K562 (cell line): ENCODE results near the gene NRG2.

Source experiments
- ARNT ChIP-seq, 2 experiments: fragments of 450-650 bp; IDR thresholded peaks; 2 replicates each; pipeline ENCODE4 v1.6.1; 2016; ENCODE audit warnings: mild to moderate bottlenecking in 1 of 2
- CEBPG ChIP-seq, 3 experiments: fragments of 200-800 bp in 1 of 3; sonication (Bioruptor generic) in 1 of 3; sonication (generic) in 1 of 3; formaldehyde crosslinking in 1 of 3; IDR thresholded peaks in 2 of 3; conservative IDR thresholded peaks in 1 of 3; 2 replicates each; pipeline versions ENCODE4 v1.6.1 to v1.8.0; 2016 to 2022; ENCODE audit warnings: missing compliant biosample characterization in 2 of 3, missing genetic modification characterization in 2 of 3, mild to moderate bottlenecking in 1 of 3, missing genetic modification reagents in 1 of 3
- EZH2 ChIP-seq: IDR thresholded peaks from 2 replicates; pipeline ENCODE4 v1.6.1; 2012; ENCODE audit warnings: low read depth, mild to moderate bottlenecking, inconsistent platforms, low read length, borderline replicate concordance
- GABPB1 ChIP-seq: sonication (generic); formaldehyde crosslinking; IDR thresholded peaks from 2 replicates; pipeline ENCODE4 v1.8.0; 2022; ENCODE audit warnings: mild to moderate bottlenecking, missing genetic modification reagents
- HDAC1 ChIP-seq, 2 experiments: fragments of 450-650 bp; IDR thresholded peaks; 2 replicates each; pipeline ENCODE4 v1.6.1; 2016 to 2017; ENCODE audit warnings: inconsistent platforms in 1 of 2, mild to moderate bottlenecking in 1 of 2, moderate library complexity in 1 of 2
- MED1 ChIP-seq: sonication (generic); formaldehyde crosslinking; IDR thresholded peaks from 2 replicates; pipeline ENCODE4 v1.8.1; 2023; ENCODE audit warnings: missing genetic modification reagents, borderline replicate concordance
- MTA2 ChIP-seq: fragments of 450-650 bp; IDR thresholded peaks from 2 replicates; pipeline ENCODE4 v1.6.1; 2016; ENCODE audit warnings: low read depth
- RAD21 ChIP-seq, 2 experiments: fragments of 250-450 bp in 1 of 2; fragments of 450-650 bp in 1 of 2; sonication (Bioruptor Pico) in 1 of 2; formaldehyde crosslinking in 1 of 2; IDR thresholded peaks in 1 of 2; conservative IDR thresholded peaks in 1 of 2; 2 replicates each; pipeline versions ENCODE4 v1.4.0 to v1.8.0; 2020 to 2022; ENCODE audit warnings: mild to moderate bottlenecking in 2 of 2, moderate library complexity in 1 of 2
- SNAPC5 ChIP-seq: fragments of 250-450 bp; sonication (Bioruptor Pico); IDR thresholded peaks from 2 replicates; pipeline ENCODE4 v1.8.0; 2021; ENCODE audit warnings: moderate library complexity, mild to moderate bottlenecking, inconsistent platforms
- TEAD4 ChIP-seq, 2 experiments: sonication (generic) in 1 of 2; formaldehyde crosslinking in 1 of 2; IDR thresholded peaks; 2 replicates each; pipeline versions ENCODE4 v1.6.1 to v1.8.0; 2012 to 2022; ENCODE audit warnings: borderline replicate concordance in 1 of 2, inconsistent platforms in 1 of 2, low read length in 1 of 2, mild to moderate bottlenecking in 1 of 2, missing genetic modification reagents in 1 of 2
- ZNF644 ChIP-seq: fragments of 200-800 bp; sonication (Bioruptor generic); IDR thresholded peaks from 2 replicates; pipeline ENCODE4 v1.6.1; 2016; ENCODE audit warnings: low read depth, missing genetic modification characterization, missing compliant biosample characterization
- ZNF79 ChIP-seq: fragments of 250-450 bp; sonication (Bioruptor Pico); IDR thresholded peaks from 2 replicates; pipeline ENCODE4 v1.4.0; 2020; ENCODE audit warnings: low read depth, mild to moderate bottlenecking, moderate library complexity
- TF ChIP-seq, protein P1 (sequence below): IDR thresholded peaks from 3 replicates; pipeline ENCODE4 v1.6.1; 2011; ENCODE audit warnings: borderline replicate concordance, mild to moderate bottlenecking; ENCODE audit not compliant: insufficient read length, insufficient read depth
- TF ChIP-seq, protein P2 (sequence below), 3 experiments: IDR thresholded peaks in 2 of 3; conservative IDR thresholded peaks in 1 of 3; 2 replicates each; pipeline ENCODE4 v1.5.1; 2011 to 2012; ENCODE audit warnings: low read length in 3 of 3, mild to moderate bottlenecking in 3 of 3, control low read depth in 2 of 3, improper control_type of control experiment in 1 of 3, inconsistent platforms in 1 of 3, low read depth in 1 of 3, mixed read lengths in 1 of 3, moderate library complexity in 1 of 3; ENCODE audit not compliant: insufficient read depth in 2 of 3

- TF ChIP-seq HDAC1 (IDR thresholded peaks at IDR 0.05), result no peak
- no peak for TF ChIP-seq RAD21 (CRISPR knock-in tag; conservative IDR thresholded peaks at IDR 0.05 in 1 of 2, IDR thresholded peaks at IDR 0.05 in 1 of 2)
- no peak for TF ChIP-seq MED1 (CRISPR knock-in tag)
- TF ChIP-seq ZNF644 (tag), result no peak
- TF ChIP-seq TEAD4 (IDR thresholded peaks at IDR 0.05; ENCODE audit: low read length), result no peak
- TF ChIP-seq TEAD4 (CRISPR knock-in tag; IDR thresholded peaks at IDR 0.05; ENCODE audit: borderline replicate concordance), result no peak
- TF ChIP-seq, protein P1, sequence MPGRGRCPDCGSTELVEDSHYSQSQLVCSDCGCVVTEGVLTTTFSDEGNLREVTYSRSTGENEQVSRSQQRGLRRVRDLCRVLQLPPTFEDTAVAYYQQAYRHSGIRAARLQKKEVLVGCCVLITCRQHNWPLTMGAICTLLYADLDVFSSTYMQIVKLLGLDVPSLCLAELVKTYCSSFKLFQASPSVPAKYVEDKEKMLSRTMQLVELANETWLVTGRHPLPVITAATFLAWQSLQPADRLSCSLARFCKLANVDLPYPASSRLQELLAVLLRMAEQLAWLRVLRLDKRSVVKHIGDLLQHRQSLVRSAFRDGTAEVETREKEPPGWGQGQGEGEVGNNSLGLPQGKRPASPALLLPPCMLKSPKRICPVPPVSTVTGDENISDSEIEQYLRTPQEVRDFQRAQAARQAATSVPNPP, result no peak
- TF ChIP-seq CEBPG (CRISPR knock-in tag; IDR thresholded peaks at IDR 0.05), result no peak
- no peak for TF ChIP-seq CEBPG (tag; conservative IDR thresholded peaks at IDR 0.05 in 1 of 2, IDR thresholded peaks at IDR 0.05 in 1 of 2)
- TF ChIP-seq, protein P2, sequence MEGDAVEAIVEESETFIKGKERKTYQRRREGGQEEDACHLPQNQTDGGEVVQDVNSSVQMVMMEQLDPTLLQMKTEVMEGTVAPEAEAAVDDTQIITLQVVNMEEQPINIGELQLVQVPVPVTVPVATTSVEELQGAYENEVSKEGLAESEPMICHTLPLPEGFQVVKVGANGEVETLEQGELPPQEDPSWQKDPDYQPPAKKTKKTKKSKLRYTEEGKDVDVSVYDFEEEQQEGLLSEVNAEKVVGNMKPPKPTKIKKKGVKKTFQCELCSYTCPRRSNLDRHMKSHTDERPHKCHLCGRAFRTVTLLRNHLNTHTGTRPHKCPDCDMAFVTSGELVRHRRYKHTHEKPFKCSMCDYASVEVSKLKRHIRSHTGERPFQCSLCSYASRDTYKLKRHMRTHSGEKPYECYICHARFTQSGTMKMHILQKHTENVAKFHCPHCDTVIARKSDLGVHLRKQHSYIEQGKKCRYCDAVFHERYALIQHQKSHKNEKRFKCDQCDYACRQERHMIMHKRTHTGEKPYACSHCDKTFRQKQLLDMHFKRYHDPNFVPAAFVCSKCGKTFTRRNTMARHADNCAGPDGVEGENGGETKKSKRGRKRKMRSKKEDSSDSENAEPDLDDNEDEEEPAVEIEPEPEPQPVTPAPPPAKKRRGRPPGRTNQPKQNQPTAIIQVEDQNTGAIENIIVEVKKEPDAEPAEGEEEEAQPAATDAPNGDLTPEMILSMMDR (IDR thresholded peaks at IDR 0.05 in 2 of 3, conservative IDR thresholded peaks at IDR 0.05 in 1 of 3; ENCODE audit: insufficient read depth in 2 of 3, low read depth in 1 of 3, low read length in 3 of 3), result no peak
- TF ChIP-seq ARNT (IDR thresholded peaks at IDR 0.05), result no peak
- TF ChIP-seq ZNF79 (CRISPR knock-in tag), result no peak
- no peak for TF ChIP-seq SNAPC5 (CRISPR knock-in tag)
- no peak for TF ChIP-seq GABPB1 (CRISPR knock-in tag)
- no peak for TF ChIP-seq EZH2
- no peak for TF ChIP-seq MTA2
Observed at GRCh38 chr5:139885857-139886208, 157.3 kb downstream of the NRG2 start.
